HEK293 (cell line): Measurements from ENCODE around the gene IL17B.

Experiments used
- AEBP2 ChIP-seq: fragments of 450-650 bp; formaldehyde crosslinking; IDR thresholded peaks from 2 replicates; pipeline ENCODE4 v1.5.1; 2016; ENCODE audit warnings: missing biosample characterization, missing genetic modification characterization, borderline replicate concordance
- HOXA7 ChIP-seq: sonication (generic); formaldehyde crosslinking; IDR thresholded peaks from 2 replicates; pipeline ENCODE4 v1.8.1; 2022; ENCODE audit warnings: missing genetic modification reagents, borderline replicate concordance
- KLF17 ChIP-seq: fragments of 450-650 bp; formaldehyde crosslinking; IDR thresholded peaks from 2 replicates; pipeline ENCODE4 v1.5.1; 2016; ENCODE audit warnings: missing biosample characterization, missing genetic modification characterization
- SP2 ChIP-seq: fragments of 450-650 bp; formaldehyde crosslinking; IDR thresholded peaks from 2 replicates; pipeline ENCODE4 v1.5.1; 2016; ENCODE audit warnings: missing biosample characterization, missing genetic modification characterization
- YY1 ChIP-seq: fragments of 450-650 bp; formaldehyde crosslinking; IDR thresholded peaks from 2 replicates; pipeline ENCODE4 v1.5.1; 2018; ENCODE audit warnings: missing biosample characterization, missing genetic modification characterization
- ZBTB10 ChIP-seq: fragments of 450-650 bp; formaldehyde crosslinking; IDR thresholded peaks from 2 replicates; pipeline ENCODE4 v1.5.1; 2016; ENCODE audit warnings: missing biosample characterization, missing genetic modification characterization
- ZBTB17 ChIP-seq: fragments of 450-650 bp; formaldehyde crosslinking; IDR thresholded peaks from 2 replicates; pipeline ENCODE4 v1.5.1; 2016; ENCODE audit warnings: missing biosample characterization, missing genetic modification characterization
- ZFP37 ChIP-seq: fragments of 450-650 bp; formaldehyde crosslinking; IDR thresholded peaks from 2 replicates; pipeline ENCODE4 v1.5.1; 2016; ENCODE audit warnings: missing biosample characterization, missing genetic modification characterization
- ZFP69B ChIP-seq: fragments of 450-650 bp; formaldehyde crosslinking; IDR thresholded peaks from 2 replicates; pipeline ENCODE4 v1.5.1; 2016; ENCODE audit warnings: missing biosample characterization, missing genetic modification characterization
- ZIC2 ChIP-seq: fragments of 450-650 bp; formaldehyde crosslinking; IDR thresholded peaks from 2 replicates; pipeline ENCODE4 v1.5.1; 2016; ENCODE audit warnings: missing biosample characterization, missing genetic modification characterization
- ZNF114 ChIP-seq: fragments of 450-650 bp; formaldehyde crosslinking; IDR thresholded peaks from 2 replicates; pipeline ENCODE4 v1.5.0; 2017; ENCODE audit warnings: missing biosample characterization, missing genetic modification characterization
- ZNF239 ChIP-seq: fragments of 450-650 bp; formaldehyde crosslinking; IDR thresholded peaks from 2 replicates; pipeline ENCODE4 v1.5.1; 2016; ENCODE audit warnings: missing biosample characterization, missing genetic modification characterization
- ZNF274 ChIP-seq, 2 experiments: fragments of 200-500 bp in 1 of 2; fragments of 450-650 bp in 1 of 2; sonication (Bioruptor generic) in 1 of 2; formaldehyde crosslinking in 1 of 2; IDR thresholded peaks; 2 replicates each; pipeline versions ENCODE4 v1.5.1 to v1.6.1; 2014 to 2016; ENCODE audit warnings: borderline replicate concordance in 1 of 2, inconsistent platforms in 1 of 2, low read length in 1 of 2, missing biosample characterization in 1 of 2, missing genetic modification characterization in 1 of 2
- ZNF280D ChIP-seq: fragments of 450-650 bp; formaldehyde crosslinking; IDR thresholded peaks from 2 replicates; pipeline ENCODE4 v1.5.1; 2016; ENCODE audit warnings: missing biosample characterization, missing genetic modification characterization
- ZNF324 ChIP-seq: fragments of 450-650 bp; formaldehyde crosslinking; IDR thresholded peaks from 2 replicates; pipeline ENCODE4 v1.5.1; 2016; ENCODE audit warnings: missing biosample characterization, missing genetic modification characterization
- ZNF555 ChIP-seq: fragments of 450-650 bp; formaldehyde crosslinking; conservative IDR thresholded peaks from 2 replicates; pipeline ENCODE4 v1.5.1; 2017; ENCODE audit warnings: missing biosample characterization, mild to moderate bottlenecking, missing genetic modification characterization, inconsistent platforms
- ZNF571 ChIP-seq: fragments of 450-650 bp; formaldehyde crosslinking; IDR thresholded peaks from 2 replicates; pipeline ENCODE4 v1.5.0; 2017; ENCODE audit warnings: missing biosample characterization, missing genetic modification characterization
- ZNF664 ChIP-seq: fragments of 450-650 bp; formaldehyde crosslinking; IDR thresholded peaks from 2 replicates; pipeline ENCODE4 v1.5.1; 2016; ENCODE audit warnings: missing biosample characterization, missing genetic modification characterization
- ZNF747 ChIP-seq: fragments of 450-650 bp; formaldehyde crosslinking; IDR thresholded peaks from 2 replicates; pipeline ENCODE4 v1.5.1; 2016; ENCODE audit warnings: missing biosample characterization, missing genetic modification characterization
- ZNF776 ChIP-seq: fragments of 450-650 bp; formaldehyde crosslinking; IDR thresholded peaks from 2 replicates; pipeline ENCODE4 v1.5.0; 2017; ENCODE audit warnings: missing biosample characterization, missing genetic modification characterization, borderline replicate concordance
- ZSCAN23 ChIP-seq: fragments of 450-650 bp; formaldehyde crosslinking; IDR thresholded peaks from 2 replicates; pipeline ENCODE4 v1.5.1; 2016; ENCODE audit warnings: missing biosample characterization, missing genetic modification characterization
- TF ChIP-seq, protein P1 (sequence below): fragments of 450-650 bp; formaldehyde crosslinking; IDR thresholded peaks from 2 replicates; pipeline ENCODE4 v1.5.0; 2017; ENCODE audit warnings: missing biosample characterization, missing genetic modification characterization, borderline replicate concordance
- TF ChIP-seq, protein P2 (sequence below): fragments of 450-650 bp; formaldehyde crosslinking; IDR thresholded peaks from 2 replicates; pipeline ENCODE4 v1.5.1; 2016; ENCODE audit warnings: missing biosample characterization, missing genetic modification characterization
- TF ChIP-seq, protein P3 (sequence below): fragments of 450-650 bp; formaldehyde crosslinking; IDR thresholded peaks from 2 replicates; pipeline ENCODE4 v1.5.1; 2016; ENCODE audit warnings: missing biosample characterization, missing genetic modification characterization

IL17B gene

GRCh38 chr5:149345147-149345891 is 33.8 kb downstream of the IL17B start, which contains the start of gene GRPEL2 (continued):
- TF ChIP-seq ZNF280D (tag by site-specific recombination) = peak; percentile 96
- TF ChIP-seq, protein P1, sequence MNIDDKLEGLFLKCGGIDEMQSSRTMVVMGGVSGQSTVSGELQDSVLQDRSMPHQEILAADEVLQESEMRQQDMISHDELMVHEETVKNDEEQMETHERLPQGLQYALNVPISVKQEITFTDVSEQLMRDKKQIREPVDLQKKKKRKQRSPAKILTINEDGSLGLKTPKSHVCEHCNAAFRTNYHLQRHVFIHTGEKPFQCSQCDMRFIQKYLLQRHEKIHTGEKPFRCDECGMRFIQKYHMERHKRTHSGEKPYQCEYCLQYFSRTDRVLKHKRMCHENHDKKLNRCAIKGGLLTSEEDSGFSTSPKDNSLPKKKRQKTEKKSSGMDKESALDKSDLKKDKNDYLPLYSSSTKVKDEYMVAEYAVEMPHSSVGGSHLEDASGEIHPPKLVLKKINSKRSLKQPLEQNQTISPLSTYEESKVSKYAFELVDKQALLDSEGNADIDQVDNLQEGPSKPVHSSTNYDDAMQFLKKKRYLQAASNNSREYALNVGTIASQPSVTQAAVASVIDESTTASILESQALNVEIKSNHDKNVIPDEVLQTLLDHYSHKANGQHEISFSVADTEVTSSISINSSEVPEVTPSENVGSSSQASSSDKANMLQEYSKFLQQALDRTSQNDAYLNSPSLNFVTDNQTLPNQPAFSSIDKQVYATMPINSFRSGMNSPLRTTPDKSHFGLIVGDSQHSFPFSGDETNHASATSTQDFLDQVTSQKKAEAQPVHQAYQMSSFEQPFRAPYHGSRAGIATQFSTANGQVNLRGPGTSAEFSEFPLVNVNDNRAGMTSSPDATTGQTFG (tag by site-specific recombination) = peak; percentile 76; the same call in 1 of the 2 replicates
- no peak for TF ChIP-seq ZNF555 (tag by site-specific recombination)
- TF ChIP-seq, protein P2, sequence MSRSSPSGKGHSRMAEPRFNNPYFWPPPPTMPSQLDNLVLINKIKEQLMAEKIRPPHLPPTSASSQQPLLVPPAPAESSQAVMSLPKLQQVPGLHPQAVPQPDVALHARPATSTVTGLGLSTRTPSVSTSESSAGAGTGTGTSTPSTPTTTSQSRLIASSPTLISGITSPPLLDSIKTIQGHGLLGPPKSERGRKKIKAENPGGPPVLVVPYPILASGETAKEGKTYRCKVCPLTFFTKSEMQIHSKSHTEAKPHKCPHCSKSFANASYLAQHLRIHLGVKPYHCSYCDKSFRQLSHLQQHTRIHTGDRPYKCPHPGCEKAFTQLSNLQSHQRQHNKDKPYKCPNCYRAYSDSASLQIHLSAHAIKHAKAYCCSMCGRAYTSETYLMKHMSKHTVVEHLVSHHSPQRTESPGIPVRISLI (tag by site-specific recombination) = 0 out of 2 replicates have a peak, but pooled peaks have one; percentile 18
- peak; percentile 78 for TF ChIP-seq YY1 (tag by site-specific recombination)
- peak; percentile 96 for TF ChIP-seq ZNF324 (tag by site-specific recombination)
- peak; percentile 65 for TF ChIP-seq KLF17 (tag by site-specific recombination)
- TF ChIP-seq ZNF664 = no peak
- no peak for TF ChIP-seq HOXA7 (CRISPR knock-in tag)
- peak; percentile 81; the same call in 1 of the 2 replicates for TF ChIP-seq ZNF239 (tag by site-specific recombination)
- peak; percentile 53 for TF ChIP-seq ZIC2 (tag by site-specific recombination)
- no peak for TF ChIP-seq ZNF571 (tag by site-specific recombination)
- TF ChIP-seq SP2 (tag by site-specific recombination) = peak; percentile 96
- TF ChIP-seq AEBP2 = no peak
- no peak for TF ChIP-seq ZNF776 (tag by site-specific recombination)
- TF ChIP-seq ZFP69B (tag by site-specific recombination) = peak; percentile 54; the same call in 1 of the 2 replicates
- peak; percentile 98 for TF ChIP-seq ZFP37 (tag by site-specific recombination)
- TF ChIP-seq ZNF747 = no peak
- TF ChIP-seq, protein P3, sequence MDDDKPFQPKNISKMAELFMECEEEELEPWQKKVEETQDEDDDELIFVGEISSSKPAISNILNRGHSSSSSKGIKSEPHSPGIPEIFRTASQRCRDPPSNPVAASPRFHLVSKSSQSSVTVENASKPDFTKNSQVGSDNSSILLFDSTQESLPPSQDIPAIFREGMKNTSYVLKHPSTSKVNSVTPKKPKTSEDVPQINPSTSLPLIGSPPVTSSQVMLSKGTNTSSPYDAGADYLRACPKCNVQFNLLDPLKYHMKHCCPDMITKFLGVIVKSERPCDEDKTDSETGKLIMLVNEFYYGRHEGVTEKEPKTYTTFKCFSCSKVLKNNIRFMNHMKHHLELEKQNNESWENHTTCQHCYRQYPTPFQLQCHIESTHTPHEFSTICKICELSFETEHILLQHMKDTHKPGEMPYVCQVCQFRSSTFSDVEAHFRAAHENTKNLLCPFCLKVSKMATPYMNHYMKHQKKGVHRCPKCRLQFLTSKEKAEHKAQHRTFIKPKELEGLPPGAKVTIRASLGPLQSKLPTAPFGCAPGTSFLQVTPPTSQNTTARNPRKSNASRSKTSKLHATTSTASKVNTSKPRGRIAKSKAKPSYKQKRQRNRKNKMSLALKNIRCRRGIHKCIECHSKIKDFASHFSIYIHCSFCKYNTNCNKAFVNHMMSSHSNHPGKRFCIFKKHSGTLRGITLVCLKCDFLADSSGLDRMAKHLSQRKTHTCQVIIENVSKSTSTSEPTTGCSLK = no peak
- peak; percentile 37 for TF ChIP-seq ZBTB17 (tag by site-specific recombination)
- TF ChIP-seq ZNF274 (IDR thresholded peaks at IDR 0.05; ENCODE audit: low read length) = no peak
- no peak for TF ChIP-seq ZNF274 (tag by site-specific recombination; IDR thresholded peaks at IDR 0.05; ENCODE audit: borderline replicate concordance)
- TF ChIP-seq ZBTB10 (tag by site-specific recombination) = 0 out of 2 replicates have a peak, but pooled peaks have one; percentile 60
- TF ChIP-seq ZNF114 (tag by site-specific recombination) = no peak
- TF ChIP-seq ZSCAN23 (tag by site-specific recombination) = peak; percentile 84
